Heart right ventricle (tissue), 16 donors: ENCODE results near the gene TMEM114. TPM values are rescaled to one million over a fixed set of nuclear protein-coding genes. Genes with fewer than 3 reads are reported as not detected.
A peak's percentile ranks its signal among the peaks of the same experiment; 100 is the strongest.

Experiments used
- ATAC-seq, 8 donors: fragments of 200-7000 bp; cut with Tn5 transposase; one replicate each; pipeline ENCODE4 v1.9.1; 2020; ENCODE audit warnings: mild to moderate bottlenecking in 8 of 8, moderate library complexity in 8 of 8, moderate number of reproducible peaks in 1 of 8
- DNase-seq, 2 donors: peaks; one replicate each; pipeline ENCODE4 v3.0.0-alpha.2; 2020
- H3K27ac ChIP-seq, 10 donors: fragments of 200-600 bp; sonication (generic) in 2 of 10; one replicate each; pipeline versions ENCODE4 v1.5.0 to v1.8.0; 2020 to 2022; ENCODE audit warnings: mild to moderate bottlenecking in 3 of 10
- H3K27me3 ChIP-seq, 7 donors: fragments of 200-600 bp; one replicate each; pipeline ENCODE4 v1.8.0; 2021 to 2022; ENCODE audit warnings: mild to moderate bottlenecking in 2 of 7
- H3K36me3 ChIP-seq, 9 donors: fragments of 200-600 bp; sonication (generic) in 1 of 9; one replicate each; pipeline versions ENCODE4 v1.5.0 to v1.8.0; 2020 to 2022; ENCODE audit warnings: mild to moderate bottlenecking in 2 of 9
- H3K4me1 ChIP-seq, 9 donors: fragments of 200-600 bp; sonication (generic) in 1 of 9; one replicate each; pipeline versions ENCODE4 v1.5.0 to v1.8.0; 2020 to 2022; ENCODE audit warnings: mild to moderate bottlenecking in 4 of 9
- H3K4me3 ChIP-seq, 10 donors: fragments of 200-600 bp; sonication (generic) in 2 of 10; one replicate each; pipeline versions ENCODE4 v1.5.0 to v1.8.0; 2020 to 2022; ENCODE audit warnings: mild to moderate bottlenecking in 7 of 10, moderate library complexity in 2 of 10
- H3K9me3 ChIP-seq, 11 donors: fragments of 200-600 bp in 10 of 11; sonication (generic) in 2 of 11; one replicate each; pipeline versions ENCODE4 v1.5.0 to v1.8.0; 2013 to 2022; ENCODE audit warnings: mild to moderate bottlenecking in 2 of 11, control low read depth in 1 of 11, moderate library complexity in 1 of 11
- CTCF ChIP-seq, 9 donors: fragments of 200-600 bp; sonication (generic) in 2 of 9; IDR thresholded peaks; one replicate each; pipeline versions ENCODE4 v1.5.0 to v1.8.0; 2021 to 2022; ENCODE audit warnings: antibody characterized with exemption in 9 of 9, mild to moderate bottlenecking in 5 of 9, moderate library complexity in 1 of 9
- WGBS, 2 donors: extraction: QIAGEN DNeasy Blood & Tissue Kit; methylation state at CpG; one replicate each; pipeline ENCODE4 v1.1.7; 2013; ENCODE audit warnings: inconsistent platforms in 1 of 2; 5-methylcytosine and 5-hydroxymethylcytosine counted together
- intact Hi-C, 10 donors: fragments of 100-400 bp; cut with DNase I; formaldehyde crosslinking; loops; one replicate each; pipeline versions ENCODE4 v1.11.1 to v1.14.2; 2022
- polyA plus RNA-seq, 2 donors: library from polyadenylated mRNA; stranded (reverse); fragments of 200-250 nt; gene quantifications; one replicate each; pipeline ENCODE4 v1.2.3, GENCODE V29; 2013
- total RNA-seq, 10 donors: library from RNA; stranded (reverse); fragmentation: NEBNext Ultra II Directional in 3 of 10; extraction: Animal tissue kit (Norgen Biotek cat#: 25700) in 3 of 10; gene quantifications; one replicate each; pipeline versions ENCODE4 v1.2.1 to v1.2.4, GENCODE V29; 2021 to 2023
- donor health status: Arrhythmogenic right ventricular cardiomyopathy.
- donor health status: ischemic (EF 13 %, LVEDD 7.1; RV severe dilation, severe dysfunction).
- donor health status: healthy with polysubstance abuse.
- donor health status: DM: no; HTN: yes; CAD: no.
- donor health status: DM: no; HTN: no; CAD: no.
- donor health status: ischemic (EF 25% LVEDD 6.9; RV normal size, moderate dysfunction).
- donor health status: ischemic (EF 25% LVEDD 5.7; RV mildly dilated, moderate dysfunction).
- donor health status: healthy.
- donor health status: DM: yes; HTN: yes; CAD: no.
- donor health status: Ischemic cardiomyopathy.
- donor health status: ischemic (EF 35%, LVEDD 5.7; RV mildly dilated, moderate dysfunction).
- donor health status: nonischemic (EF 11% LVEDD 7.7; RV severe dilation, severe dysfunction).
- donor health status: DM: yes; HTN: yes; CAD: no.
- donor health status: PGD.
- donor health status: ischemic (EF 29% LVEDD 5.4; RV normal size, mild dysfunction).
- donor health status: nonischemic (EF 23%, LVEDD 6.1; RV moderate dilation, normal function).

Gene TMEM114
- total and polyA plus RNA-seq, 12 donors, result 0.34 to 0.37 TPM; not detected in 10

DNA sequence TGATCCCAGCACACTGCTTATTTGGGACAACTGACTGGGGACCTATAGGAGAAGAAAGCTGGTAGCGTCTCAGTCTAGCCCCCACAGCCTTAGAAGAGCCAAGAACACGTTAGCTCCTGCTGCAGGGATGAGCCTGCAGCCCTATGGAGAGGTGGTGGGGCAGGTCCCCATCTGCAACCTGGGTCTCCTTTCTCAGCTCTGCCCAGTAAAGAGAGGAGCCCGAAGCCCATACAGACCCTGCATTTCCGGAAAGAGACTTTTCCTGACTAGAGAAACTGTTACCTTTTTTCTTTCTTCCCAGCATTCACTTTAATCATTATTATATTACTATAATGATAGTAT lies 32.0 kb upstream of the TMEM114 start:
- no peak for DNase-seq
- H3K27me3 ChIP-seq, result no peaks in the 10 kb centered on the region
- H3K4me1 ChIP-seq, result peaks cover 0 to 24% (median 19%) of the 10 kb centered on the region in 9 donors
- ATAC-seq, result peak in 4 of 8 donors; percentile 15 to 37 (median 32)
- peak overlapping the region in 7 of 10 donors; percentile 82 to 92 (median 87) for H3K27ac ChIP-seq
- no peak for TF ChIP-seq CTCF (IDR thresholded peaks at IDR 0.05)
- intact Hi-C loops, result loop anchor here in 2 of 10 donors (5.0 kb wide), 2 partner anchors 50 to 55 kb away; no protein-coding TSS in a partner anchor
- peak overlapping the region; percentile 71 to 99 (median 84) for H3K4me3 ChIP-seq
- peaks cover 0 to 35% (median 18%) of the 10 kb centered on the region in 9 donors for H3K36me3 ChIP-seq
- H3K9me3 ChIP-seq, result no peaks in the 10 kb centered on the region
- 4 to 7% methylated on average over 4 of the region's 4 CpGs for WGBS, 2 donors

DNA sequence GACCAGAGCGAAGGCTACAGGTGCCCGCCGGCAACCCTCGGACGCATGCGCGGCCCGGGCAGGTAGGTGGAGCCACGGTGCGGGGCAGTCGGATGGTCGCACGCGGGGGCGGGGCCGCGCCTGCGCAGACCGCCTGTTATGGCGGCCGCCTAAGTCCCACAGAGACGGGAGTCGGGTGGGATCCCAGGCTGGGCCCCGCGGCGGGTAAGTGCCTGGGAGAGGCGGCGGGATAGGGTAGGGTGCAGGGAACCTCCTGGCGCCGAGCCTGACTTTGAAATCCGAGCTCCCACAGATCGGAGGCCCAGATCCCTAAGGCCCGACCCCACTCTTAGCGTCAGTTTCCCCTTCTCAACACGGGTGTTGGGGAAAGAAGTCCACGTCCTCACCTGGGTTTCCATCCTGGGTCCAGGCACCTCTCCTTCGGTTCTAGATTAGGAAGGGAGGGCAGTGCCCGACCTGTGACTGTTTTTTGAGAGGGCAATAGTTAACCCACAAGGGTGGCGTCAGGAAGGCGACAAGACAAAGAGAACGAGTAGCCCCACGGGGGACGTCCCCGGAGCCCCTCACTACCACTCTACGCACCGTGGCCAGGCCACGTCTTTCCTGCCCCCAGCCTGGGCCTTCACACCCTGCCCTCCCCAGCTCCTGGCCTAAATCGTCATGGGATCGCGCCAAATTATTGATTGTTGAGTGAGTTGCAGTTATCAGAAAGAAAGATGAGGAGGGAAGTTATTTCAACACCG lies 31.4 kb upstream of the TMEM114 start, which contains the start of gene METTL22:
Gene METTL22 (plus strand): TSS at position 127 of the 743 bp plus-strand sequence. CDS start 3,968 bp downstream, outside the sequence.
- peak; percentile 98 to 99 (median 99) for ATAC-seq
- TF ChIP-seq CTCF (IDR thresholded peaks at IDR 0.05), result no peak
- peak; percentile 89 to 96 for DNase-seq
- Histone ChIP-seq H3K4me1 (peaks cover 0 to 24% (median 19%) of the 10 kb centered on the region in 9 donors), H3K27me3 (no peaks in the 10 kb centered on the region), H3K9me3 (no peaks in the 10 kb centered on the region), H3K4me3 (peak within 1 kb of the TSS; percentile 71 to 99 (median 84)), H3K36me3 (peaks cover 0 to 29% (median 13%) of the 10 kb centered on the region in 9 donors), H3K27ac (peak within 1 kb of the TSS in 9 of 10 donors; percentile 57 to 92 (median 85))
- intact Hi-C loops, result loop anchor here in 2 of 10 donors (5.0 kb wide), 2 partner anchors 49 to 54 kb away; no protein-coding TSS in a partner anchor
- WGBS, 2 donors, result 0 to 1% methylated on average over 51 of the region's 51 CpGs

GRCh38 chr16:8621222-8621571 lies 30.9 kb upstream of the TMEM114 start:
- intact Hi-C loops, result loop anchor here in 2 of 10 donors (5.0 kb wide), 2 partner anchors 49 to 54 kb away; no protein-coding TSS in a partner anchor
- Histone ChIP-seq H3K27me3 (no peaks in the 10 kb centered on the region), H3K4me3 (peak overlapping the region; percentile 71 to 99 (median 84)), H3K27ac (peak overlapping the region in 9 of 10 donors; percentile 57 to 92 (median 85)), H3K4me1 (peaks cover 0 to 24% (median 19%) of the 10 kb centered on the region in 9 donors), H3K9me3 (no peaks in the 10 kb centered on the region), H3K36me3 (peaks cover 0 to 24% (median 9%) of the 10 kb centered on the region in 9 donors)
- DNase-seq (no peak), ATAC-seq (peak in 1 of 8 donors; percentile 2)
- WGBS, 2 donors, result 19% methylated on average over 12 of the region's 12 CpGs
- TF ChIP-seq CTCF (IDR thresholded peaks at IDR 0.05), result no peak

- peaks cover 0 to 6% (median 0%) of the 10 kb centered on the region in 7 donors for H3K27me3 ChIP-seq
- no peak for TF ChIP-seq CTCF (IDR thresholded peaks at IDR 0.05)
- 75 to 76% methylated on average over 6 of the region's 6 CpGs for WGBS, 2 donors
- no peaks in the 10 kb centered on the region for H3K9me3 ChIP-seq
- DNase-seq (no peak), ATAC-seq (no peak)
- no peak overlapping the region for H3K4me3 ChIP-seq
- peaks cover 0 to 24% (median 19%) of the 10 kb centered on the region in 9 donors for H3K4me1 ChIP-seq
- H3K36me3 ChIP-seq, result peaks cover 0 to 17% (median 2%) of the 10 kb centered on the region in 9 donors
- intact Hi-C loops, result loop anchor here in 2 of 10 donors (5.0 kb wide), 2 partner anchors 48 to 53 kb away; no protein-coding TSS in a partner anchor
- no peak overlapping the region for H3K27ac ChIP-seq
Observed at GRCh38 chr16:8620535-8620934, 30.2 kb upstream of the TMEM114 start.
